Epithelial cell of esophagus (primary cell): Measurements from ENCODE around the gene RFC5.

ENCODE experiments used
- DNase-seq: peaks from one replicate; pipeline ENCODE4 v3.0.0; 2010; ENCODE audit warnings: low read depth
- H3K4me3 ChIP-seq: 2 replicates; pipeline ENCODE4 v1.5.1; 2011; ENCODE audit warnings: mild to moderate bottlenecking, low read length, control low read depth
- CTCF ChIP-seq: IDR thresholded peaks from 2 replicates; pipeline ENCODE4 v1.5.1; 2011; ENCODE audit warnings: low read depth, mild to moderate bottlenecking, low read length, control low read depth, inconsistent platforms; ENCODE audit not compliant: insufficient read depth; ENCODE audit errors: missing control alignments

The RFC5 gene, protein sequence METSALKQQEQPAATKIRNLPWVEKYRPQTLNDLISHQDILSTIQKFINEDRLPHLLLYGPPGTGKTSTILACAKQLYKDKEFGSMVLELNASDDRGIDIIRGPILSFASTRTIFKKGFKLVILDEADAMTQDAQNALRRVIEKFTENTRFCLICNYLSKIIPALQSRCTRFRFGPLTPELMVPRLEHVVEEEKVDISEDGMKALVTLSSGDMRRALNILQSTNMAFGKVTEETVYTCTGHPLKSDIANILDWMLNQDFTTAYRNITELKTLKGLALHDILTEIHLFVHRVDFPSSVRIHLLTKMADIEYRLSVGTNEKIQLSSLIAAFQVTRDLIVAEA

DNA sequence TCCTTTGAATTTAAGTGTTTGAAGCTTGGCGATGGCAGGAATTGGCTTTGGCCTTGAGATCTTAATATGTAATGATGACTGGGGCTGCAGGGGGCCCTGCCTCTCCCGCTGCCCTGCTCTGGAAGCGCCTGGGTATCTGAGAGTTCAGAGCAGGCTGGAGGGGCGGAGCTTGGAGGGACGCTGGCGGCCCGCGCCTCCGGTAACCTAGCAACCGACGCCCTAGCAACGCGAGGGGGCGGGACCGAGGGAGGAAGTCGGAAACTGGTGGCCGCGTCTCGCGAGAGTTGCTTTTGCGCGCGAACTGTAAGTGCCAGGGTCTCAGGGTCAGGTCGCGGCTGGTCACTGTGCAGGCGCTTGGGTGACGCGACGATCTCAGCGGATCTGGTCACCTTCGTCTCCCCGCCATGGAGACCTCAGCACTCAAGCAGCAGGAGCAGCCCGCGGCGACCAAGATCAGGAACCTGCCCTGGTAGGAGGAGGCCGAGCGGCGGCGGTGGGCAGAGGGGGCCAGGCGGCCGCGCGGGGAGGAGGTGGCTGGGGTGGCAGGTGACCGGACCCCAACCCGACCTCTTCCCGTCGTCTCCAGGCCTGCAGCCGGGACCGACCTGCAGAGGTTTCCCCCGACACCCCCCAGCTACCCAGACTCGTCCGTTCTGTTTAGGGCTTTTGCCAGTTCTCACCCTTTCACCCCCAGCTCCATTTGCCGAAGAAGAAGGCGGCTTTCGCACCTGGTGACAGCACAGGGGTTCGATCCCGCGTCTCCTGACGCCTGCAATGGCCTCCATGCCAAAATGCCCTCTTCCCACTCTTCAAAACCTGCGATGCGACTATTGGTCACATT, at the start of gene RFC5:
Gene RFC5, plus strand, starts transcription at position 280 of the 841 bp plus-strand sequence. Its CDS starts 125 bp downstream, at position 405.
- peak; percentile 97 for DNase-seq
- peak within 1 kb of the TSS; percentile 91 for H3K4me3 ChIP-seq
- TF ChIP-seq CTCF = no peak

- no peak for TF ChIP-seq CTCF
- DNase-seq = no peak
- no peak overlapping the region for H3K4me3 ChIP-seq
These were observed 49.5 kb upstream of the RFC5 start for GRCh38 chr12:117967043-117967442.

DNA sequence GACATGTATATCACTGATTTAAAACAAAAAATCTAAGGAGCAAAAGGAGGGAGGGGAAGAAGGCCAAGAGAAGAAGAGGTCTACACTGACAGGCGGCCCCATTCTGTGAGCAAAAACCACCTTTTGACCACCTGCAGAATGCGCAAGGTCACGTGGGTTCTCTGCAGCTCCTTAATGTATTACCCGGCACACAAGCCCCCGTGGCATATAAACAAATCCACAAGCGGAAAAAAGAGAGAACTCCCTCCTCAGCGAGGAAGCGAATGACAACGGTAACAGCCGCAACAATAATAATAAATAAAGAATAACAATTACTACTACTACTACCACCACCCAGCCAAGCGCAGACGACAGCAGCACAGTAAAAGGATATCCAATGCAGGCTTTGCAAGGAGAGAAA, 49.0 kb upstream of the RFC5 start:
- DNase-seq = no peak

DNA sequence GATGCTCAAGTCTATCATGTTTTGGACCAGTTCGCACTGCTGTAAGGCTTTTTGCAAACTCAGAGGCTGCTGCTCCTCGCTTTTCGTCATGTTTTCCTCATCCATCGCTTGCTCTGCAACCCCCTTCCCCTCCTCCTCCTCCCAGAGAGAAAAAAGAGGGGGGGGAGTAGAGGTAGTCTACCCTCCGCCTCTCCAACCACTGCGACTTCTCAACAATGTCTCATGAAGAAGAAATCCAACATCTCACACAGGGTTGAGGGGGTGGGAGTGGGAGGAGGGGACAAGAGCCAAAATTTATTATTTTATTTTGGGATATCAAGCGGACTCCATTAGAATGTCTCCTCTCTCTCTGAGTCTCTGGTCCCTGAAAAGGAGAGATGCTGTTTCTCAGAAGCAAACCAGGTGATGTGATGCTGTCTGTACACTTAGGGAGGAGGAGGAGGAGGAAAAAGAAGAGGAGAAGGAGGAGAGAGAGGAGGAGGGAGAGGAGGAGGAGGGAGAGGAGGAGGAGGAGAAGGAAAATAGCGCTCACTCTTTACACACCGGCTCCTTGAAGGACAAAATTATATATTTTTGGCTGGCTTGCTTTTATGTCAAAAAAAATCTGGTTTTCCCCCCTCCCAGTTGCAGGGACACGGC, 48.2 kb upstream of the RFC5 start:
- H3K4me3 ChIP-seq = peak overlapping the region; percentile 37
- TF ChIP-seq CTCF = no peak
- DNase-seq = no peak

More for the DNA sequence above, 49.0 kb upstream of the RFC5 start:
- no peak for TF ChIP-seq CTCF
- H3K4me3 ChIP-seq = no peak overlapping the region

DNA sequence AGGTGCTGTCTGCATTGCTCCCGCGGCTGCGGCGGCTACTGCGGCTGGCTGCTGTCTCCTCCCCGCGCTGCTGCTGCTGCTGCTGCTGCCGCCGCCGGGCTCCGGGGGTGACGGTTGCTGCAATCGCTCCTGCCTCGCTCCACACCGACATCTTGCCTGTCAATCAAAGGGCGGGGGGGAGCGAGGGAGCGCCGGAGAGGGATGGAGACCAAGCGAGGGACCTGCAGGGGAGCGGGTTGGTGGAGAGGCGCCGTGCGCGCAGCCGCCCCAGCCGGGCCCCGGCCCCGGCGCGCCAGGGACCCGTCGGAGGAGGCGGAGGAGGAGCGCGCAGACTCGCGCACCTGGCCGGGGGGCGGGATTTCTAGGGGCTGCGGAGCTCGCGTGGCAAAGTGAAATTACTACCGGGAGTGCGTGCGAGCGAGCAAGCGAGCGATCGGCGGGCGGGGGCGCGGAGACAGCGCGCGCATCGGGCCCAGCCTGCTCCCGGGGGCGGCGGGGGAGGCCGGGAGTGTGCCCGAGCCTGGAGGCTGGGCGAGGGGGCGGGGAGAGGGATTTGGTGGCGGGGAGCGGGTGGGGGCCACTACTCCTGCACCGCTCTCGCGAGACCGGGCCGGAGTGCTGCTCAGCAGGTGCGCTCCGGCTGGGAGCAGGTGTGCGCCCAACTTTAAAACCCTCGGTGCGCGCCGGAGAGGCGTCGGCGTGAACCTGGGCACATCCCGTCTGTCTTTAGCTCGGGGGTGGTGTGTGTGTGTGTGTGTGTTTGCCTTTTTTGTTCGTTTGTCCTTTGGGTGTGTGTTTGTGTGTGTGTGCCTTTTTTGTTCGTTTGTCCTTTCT, 47.5 kb upstream of the RFC5 start, which contains the start of gene KSR2:
Gene KSR2, minus strand, starts transcription at position 165 of the 834 bp plus-strand sequence. CDS start 735 bp downstream, outside the sequence.
- TF ChIP-seq CTCF = no peak
- peak within 1 kb of the TSS; percentile 37 for H3K4me3 ChIP-seq
- DNase-seq = peak; percentile 56

DNA sequence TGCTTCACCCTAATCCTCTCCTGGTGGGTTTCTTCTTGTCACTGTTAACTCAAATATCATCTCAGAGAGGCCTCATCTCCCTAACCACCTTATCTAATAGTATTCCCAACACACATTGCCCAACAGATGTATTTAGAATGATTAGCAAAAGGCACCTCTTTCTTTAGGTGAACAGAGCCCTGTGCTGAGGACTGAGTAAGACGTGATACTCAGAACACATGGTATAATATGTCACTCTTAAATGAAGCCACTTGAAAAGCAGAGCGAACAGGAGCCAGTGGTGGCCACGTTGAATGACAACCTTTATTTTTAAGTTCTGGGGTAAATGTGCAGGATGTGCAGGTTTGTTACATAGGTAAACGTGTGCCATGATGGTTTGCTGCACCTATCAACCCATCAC, 46.2 kb upstream of the RFC5 start:
- TF ChIP-seq CTCF = no peak
- no peak for DNase-seq
- H3K4me3 ChIP-seq = no peak overlapping the region
